M059J (cell line): ENCODE measurements around the gene RBM22. TPM values are rescaled to one million over a fixed set of nuclear protein-coding genes. Genes with fewer than 3 reads are reported as not detected.
"Not testable (repeated sequence)": the region's sequence is repeated elsewhere in the genome, so short reads cannot be mapped to it uniquely, and the experiment has no call there.

Experiments used
- DNase-seq: peaks from one replicate; pipeline ENCODE4 v3.0.0-alpha.2; 2012; ENCODE audit warnings: low read depth
- total RNA-seq: library from RNA; depleted of rRNA; stranded (reverse); fragments of >200 nt; shearing (Covaris generic); gene quantifications from 2 replicates; pipeline ENCODE4 v1.2.3, GENCODE V29; 2014; rRNA removed

RBM22 gene
- 38.8 and 39.3 TPM in 2 replicates for total RNA-seq

DNA sequence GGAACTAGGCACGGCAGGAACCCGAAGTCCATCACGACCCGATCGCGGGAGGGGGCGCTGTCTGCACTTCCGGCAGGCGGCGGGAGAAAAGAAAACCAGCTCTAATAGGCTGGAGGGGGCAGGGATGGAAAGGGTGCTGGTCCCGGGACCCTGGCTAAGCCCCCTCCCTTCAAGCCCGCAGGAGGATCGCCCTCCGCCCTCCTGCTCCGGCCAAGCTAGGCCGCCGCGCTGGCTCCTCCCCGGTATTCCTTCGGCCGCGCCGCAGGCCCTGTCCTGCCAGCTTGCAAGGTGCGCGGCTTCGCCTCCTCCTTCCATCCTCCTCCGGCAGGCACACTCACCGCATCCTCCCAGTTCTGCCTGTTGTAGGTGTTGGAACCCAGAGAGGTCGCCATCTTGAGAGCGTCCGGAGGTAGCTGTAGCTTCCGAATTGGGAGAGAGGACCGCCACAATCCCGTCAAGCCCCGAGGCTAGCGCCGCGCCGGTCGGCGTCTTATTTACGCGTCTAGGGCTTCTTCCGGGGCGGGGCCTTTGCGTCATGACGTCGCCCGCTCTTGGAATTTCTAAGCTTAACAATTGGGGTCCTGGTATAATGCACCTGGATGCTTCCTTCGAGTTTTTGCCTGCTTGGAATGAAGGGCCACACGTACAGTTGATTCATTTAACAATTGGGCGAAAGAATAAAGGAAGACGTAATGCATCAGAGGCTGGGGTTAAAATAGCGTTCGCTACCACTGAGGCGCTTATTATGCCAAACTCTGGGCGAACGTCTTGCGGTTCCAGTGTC, at the start of gene RBM22:
Gene RBM22 (minus strand): TSS at position 469 of the 784 bp plus-strand sequence. CDS start 77 bp downstream, at position 392.
- peak; percentile 91 for DNase-seq

DNA sequence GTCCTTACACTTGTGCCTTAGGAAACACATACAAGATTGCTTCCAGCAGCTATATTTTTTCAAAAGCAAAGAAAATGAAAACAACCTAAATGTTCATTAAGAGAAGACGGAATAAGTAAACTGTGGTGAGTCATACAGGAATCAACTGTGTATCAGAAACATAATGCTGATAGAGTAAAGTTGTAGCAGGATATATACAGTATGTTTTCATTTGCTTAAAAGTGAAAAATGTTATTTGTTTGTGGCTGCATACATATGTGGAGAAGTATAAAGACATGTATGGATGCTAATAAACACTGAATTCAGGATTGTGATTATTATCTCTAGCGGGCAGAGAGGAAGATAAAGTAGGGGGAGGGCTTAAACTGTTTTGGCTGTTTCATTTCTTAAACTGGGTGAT, 49.6 kb upstream of the RBM22 start:
- DNase-seq = no peak

DNA sequence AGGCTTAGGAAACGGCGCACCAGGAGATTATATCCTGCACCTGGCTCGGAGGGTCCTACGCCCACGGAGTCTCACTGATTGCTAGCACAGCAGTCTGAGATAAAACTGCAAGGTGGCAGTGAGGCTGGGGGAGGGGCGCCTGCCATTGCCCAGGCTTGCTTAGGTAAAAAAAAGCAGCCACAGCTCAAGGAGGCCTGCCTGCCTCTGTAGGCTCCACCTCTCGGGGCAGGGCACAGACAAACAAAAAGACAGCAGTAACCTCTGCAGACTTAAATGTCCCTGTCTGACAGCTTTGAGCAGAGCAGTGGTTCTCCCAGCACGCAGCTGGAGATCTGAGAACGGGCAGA, 42.3 kb upstream of the RBM22 start:
- DNase-seq = not testable (repeated sequence)

DNA sequence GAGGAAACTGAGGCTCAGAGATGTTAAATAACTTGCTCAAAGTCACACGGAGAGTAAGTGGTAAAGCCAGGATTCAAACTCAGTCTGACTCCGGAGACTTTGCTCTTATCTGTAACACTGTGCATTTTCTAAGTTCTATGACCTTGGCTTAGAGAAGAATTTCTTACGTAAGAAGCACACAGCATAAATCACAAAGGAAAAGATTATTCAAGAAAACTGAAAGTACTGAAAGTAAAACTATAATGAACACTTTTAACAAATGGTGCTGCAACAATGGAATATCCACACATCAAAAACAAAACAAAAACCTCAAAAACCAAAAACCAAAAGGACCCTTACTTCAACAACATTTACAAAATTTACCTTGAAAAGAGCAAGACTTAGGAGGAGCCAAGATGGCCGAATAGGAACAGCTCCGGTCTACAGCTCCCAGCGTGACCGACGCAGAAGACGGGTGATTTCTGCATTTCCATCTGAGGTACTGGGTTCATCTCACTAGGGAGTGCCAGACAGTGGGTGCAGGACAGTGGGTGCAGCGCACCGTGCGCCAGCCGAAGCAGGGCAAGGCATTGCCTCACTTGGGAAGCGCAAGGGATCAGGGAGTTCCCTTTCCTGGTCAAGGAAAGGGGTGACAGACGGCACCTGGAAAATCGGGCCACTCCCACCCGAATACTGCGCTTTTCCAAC, 41.7 kb upstream of the RBM22 start:
- not testable (repeated sequence) for DNase-seq

DNA sequence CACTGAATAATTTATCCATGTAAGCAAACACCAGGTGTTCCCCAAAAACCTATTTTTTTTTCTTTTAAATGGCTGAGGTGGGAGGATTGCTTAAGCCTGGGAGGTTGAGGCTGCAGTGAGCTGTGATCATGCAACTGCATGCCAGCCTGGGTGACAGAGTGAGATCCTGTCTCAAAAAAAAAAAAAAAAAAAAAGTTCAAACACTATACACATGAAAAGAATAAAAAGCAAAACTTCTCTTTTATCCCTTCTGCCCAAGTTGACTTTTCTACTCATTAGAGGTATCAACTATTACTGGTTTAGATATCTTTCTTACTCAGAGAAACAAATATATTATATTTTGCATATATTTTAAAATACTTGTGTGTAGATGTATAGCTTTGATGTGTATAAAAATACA, 40.1 kb upstream of the RBM22 start:
- DNase-seq = no peak

DNA sequence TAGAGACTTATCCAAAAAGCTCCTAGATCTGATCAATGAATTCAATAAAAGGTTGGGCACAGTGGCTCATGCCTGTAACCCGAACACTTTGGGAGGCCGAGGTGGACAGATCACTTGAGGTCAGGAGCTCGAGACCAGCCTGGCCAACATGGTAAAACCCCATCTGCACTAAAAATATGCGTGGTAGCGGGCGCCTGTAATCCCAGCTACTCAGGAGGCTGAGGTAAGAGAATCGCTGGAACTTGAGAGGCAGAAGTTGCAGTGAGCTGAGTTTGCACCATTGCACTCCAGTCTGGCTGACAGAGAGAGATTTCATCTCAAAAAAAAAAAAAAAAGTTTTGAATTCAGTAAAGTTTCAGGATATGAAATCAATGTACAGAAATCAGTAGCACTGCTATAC, 38.0 kb upstream of the RBM22 start:
- DNase-seq = no peak

DNA sequence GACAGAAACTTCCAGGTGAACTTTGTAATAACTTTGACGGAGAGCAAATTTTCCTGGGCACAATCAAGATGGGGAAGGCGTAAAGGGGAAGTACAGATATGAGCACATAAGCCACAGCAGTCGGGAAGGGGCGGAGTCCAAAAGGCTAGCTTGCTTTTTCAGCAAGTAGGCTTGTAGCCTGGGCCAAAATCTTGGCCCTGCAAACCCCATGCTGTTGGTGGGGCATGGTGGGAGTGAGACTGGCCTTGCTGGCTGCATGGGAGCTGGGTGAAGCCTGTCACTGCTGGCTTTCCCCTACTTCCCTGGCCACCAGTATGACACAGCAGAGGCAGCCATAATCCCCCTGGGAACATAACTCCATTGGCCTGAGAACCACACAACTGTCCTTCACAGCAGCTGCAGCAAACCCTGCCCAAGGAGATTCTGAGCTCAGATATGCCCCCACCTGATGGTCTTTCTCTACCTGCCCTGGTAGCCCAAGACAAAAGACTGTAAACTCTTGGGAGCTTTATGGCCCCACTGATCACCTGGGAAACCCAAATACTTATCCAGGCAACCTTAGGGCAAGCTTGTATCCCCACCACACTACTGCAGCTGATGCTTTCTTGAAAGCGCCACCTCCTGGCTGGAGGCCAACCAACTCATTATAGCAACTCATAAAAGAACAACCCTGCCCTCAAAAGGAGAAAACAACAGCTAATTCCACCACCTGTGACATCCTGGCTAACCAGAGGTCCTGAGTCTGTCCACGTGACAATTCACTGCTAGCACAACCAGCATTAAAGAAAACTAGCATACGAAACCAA, 33.9 kb upstream of the RBM22 start:
- no peak for DNase-seq

DNA sequence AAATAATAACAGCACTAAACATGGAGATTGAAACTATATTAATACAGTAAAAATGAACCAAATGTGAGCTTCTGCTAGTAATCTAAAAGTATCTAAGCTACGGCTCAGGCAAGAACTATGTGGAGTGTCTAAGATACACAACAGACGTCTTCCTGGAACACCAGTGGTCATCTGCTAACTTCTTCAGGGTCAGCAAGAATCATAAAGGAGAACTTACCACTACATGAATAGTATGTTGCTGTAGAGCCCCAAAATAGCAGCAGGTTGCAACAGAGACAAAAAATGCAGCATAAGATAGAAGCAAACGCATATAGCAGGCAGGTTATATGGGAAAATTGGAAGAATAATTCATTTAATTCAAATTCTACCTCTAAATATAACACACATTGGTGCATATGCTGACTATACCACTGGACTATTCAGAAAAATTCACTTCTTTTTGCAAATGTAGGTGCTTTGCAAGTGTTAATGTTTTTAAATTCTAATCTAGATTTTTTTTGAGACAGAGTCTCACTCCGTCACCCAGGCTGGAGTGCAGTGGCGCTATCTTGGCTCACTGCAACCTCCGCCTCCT, 30.9 kb upstream of the RBM22 start:
- DNase-seq = no peak

DNA sequence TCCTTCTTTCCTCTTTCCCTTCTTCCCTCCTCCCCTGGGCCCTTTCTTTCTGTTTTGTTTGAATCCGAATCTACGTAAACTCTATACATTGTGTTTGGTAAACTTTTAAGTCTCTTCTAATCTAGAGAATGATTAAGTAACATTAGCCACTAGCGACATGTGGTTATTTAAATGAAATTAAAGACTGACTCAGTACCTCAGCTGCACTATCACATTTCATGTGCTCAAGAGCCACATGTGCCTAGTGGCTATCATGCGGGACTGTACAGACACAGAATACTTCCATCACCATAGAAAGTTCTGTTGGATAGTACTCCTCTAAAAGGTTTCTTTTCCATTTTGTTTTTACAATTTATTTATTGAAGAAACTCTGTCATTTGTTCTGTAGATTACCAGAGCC, 29.0 kb upstream of the RBM22 start:
- DNase-seq = no peak

DNA sequence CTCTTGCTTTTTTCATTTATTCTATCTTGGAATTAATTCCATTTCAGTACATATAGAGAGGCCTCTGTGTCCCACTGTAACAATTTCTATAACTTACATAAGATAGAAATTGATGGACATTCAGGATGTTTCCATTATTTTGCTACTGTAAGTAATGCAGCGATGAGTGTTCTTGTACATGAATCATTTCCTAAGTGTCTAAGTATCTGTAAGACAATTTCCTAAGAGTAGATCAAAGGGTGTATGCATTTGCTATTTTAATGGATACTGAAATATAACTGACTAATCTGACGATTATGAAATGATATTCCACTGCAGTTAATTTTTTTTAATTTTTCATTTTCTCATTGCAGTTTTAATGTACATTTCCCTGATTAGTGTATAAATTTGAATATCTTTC, 23.0 kb upstream of the RBM22 start:
- DNase-seq = no peak

DNA sequence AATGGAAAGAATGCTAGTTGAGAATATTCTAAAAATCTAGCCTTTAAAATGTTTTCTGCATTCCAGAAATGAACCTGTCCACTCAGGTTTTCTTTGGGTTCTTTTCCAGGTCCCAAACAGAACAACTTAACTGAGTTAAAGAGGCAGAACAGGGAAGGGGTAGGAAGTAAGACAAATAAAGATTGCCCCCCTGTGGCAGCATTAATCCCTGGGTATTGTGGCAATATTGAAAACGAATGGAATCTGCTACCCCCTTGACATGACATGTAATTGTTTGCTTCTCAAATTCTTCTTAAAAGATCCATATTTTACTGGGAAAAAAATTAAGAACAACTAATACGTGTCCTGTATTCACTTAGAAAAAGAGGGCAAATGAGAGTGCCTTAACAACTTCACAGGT, 9.3 kb upstream of the RBM22 start:
- peak; percentile 11 for DNase-seq

DNA sequence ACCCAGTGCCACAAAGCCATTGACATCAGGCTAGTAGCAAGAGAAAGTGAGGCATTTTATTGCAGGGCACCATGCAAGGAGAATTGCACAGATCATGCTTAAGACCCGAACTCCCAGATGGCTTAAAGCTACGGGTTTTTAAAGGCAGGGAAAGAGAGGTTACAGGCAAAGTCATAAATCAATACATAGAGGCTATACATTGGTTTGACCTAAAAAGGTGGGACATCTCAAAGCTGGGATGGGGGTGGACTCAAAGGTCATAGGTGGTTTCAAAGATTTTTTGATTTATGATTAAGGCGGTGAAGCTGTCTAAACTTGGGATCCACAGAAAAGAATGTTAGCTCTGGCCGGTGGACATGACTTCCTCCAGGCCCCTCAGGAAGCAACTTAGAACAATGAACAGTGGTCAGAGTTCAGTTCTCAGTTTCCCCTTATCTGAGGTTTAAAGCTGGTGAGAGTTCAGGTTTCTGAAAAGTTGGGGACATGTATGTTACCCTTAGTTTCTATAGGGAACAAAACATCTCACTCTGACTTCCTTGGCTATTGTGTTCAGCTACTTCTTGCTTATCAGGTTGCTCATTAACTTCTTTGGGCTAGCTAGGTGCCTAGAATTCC, 6.0 kb upstream of the RBM22 start:
- DNase-seq = no peak

DNA sequence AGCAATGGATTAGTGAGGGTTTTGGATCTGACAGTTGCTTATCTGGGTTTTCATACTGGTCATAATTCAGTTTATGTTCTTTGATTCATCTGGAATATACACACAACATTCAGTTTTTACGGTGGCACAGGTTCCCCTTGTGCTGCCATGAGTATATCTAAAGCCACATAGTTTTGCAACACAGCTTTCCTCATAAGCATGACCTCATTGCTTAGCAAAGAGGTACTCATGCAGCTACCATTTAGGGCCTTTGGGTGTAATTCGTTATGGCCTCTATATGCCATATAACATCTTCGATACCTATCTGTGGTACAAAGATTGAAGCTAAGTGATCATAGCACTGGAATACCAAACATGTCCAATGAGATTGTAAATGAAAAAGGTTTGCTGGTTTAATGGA, 2.9 kb upstream of the RBM22 start:
- DNase-seq = no peak

DNA sequence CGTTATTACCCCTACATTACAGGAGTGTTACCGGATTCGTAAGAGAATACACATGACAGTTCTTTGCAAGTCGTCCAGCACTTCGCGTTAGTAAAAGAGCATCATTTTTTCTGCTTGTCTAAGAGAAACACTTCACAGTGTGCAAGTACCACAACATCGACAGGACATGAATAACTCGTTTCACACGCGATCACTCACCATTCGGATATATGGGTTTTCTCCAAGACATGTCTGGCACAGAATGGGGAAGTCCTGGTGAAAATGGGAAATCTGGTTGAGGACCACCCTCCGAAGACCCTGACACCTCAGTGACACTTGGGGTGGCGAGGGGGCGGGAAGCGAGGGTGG, 642 bp downstream of the RBM22 start:
- DNase-seq = no peak

DNA sequence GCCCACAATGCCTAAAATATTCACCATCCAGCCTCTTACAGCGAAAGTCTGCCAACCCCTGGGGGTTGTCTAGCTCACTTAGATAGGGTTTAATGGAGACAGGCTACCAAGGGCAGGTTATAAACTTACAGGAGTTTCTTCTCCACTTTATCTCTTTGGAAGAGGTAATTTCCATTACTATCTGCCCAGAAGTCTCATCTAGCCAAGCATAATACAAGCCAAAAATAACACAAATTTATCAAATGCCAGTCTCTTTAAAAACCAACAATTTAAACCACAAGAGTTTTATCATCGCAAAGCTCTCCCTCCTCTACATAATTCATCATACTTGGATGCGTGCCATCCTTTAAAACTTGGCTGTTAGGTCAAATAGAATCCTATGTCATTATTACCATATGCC, 6.2 kb downstream of the RBM22 start:
- DNase-seq = peak; percentile 86

DNA sequence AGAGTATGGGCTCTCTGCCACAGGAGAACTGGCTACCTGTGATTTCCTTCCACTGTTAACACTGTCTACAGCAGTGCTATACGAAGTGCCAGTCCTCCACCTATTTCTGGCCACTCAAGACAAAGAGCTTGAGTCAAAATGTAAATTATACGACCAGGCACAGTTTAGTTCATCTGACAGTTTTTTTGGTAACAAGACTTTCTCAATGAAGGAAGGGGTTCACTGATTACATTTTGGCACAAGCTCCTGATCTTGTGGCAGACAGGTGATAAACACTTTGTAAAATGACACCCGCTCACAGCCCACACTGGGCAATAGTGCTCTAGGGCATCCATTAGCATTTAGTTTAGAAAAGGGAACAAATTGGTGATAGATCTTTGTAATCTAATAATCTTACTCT, 8.6 kb downstream of the RBM22 start:
- no peak for DNase-seq

DNA sequence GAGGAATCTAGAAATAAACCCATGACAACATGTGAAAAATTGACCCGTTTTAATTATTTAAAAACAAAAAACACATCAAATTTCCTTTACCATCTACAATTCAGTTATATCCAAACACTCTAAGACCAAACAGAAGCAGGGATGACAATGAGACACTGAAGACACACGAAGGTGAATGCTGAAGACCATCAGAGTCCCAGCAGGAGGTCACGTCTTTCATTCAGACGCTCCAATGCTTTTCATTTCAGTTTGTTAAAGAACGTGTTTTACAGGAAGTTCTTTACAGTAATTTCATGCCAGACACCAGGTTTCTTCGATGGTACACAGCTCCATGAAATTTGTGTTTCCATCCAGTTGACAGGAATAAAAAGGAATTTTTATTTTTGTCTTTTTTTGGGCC, 10.1 kb downstream of the RBM22 start:
- no peak for DNase-seq

DNA sequence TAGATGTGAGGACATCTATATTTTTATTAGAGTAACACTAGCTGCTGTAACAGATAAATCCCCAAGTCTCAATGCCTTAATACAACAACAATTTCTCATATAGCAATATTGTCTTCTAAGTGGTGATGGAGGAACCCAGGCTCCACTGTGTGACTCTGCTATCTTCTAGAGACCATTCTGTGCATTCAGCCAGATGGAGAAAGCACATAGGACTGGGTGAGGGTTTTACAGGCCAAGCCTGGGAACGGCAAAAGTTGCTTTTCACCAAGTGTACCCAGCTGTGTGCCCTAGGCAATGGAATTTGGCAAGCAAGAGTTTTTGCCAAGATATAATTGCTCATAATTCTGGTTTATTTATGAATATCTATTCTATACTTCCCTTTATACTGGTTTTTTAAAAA, 11.7 kb downstream of the RBM22 start:
- DNase-seq = no peak

DNA sequence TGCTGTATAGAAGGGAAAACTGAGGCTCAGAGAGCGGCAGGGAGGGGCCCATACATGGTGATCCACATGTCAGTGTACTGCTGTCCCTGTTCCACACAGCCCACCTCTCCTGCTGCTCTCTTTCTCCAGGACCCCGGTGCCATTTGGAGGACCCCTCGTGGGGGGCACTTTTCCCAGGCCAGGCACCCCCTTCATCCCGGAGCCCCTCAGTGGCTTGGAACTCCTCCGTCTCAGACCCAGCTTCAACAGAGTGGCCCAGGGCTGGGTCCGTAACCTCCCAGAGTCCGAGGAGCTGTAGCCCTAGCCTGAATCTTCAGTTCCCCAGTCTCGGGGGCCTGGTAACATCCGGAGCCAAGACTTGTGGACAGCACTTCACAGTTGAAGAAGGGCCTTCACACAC, 24.3 kb downstream of the RBM22 start:
- DNase-seq = no peak

DNA sequence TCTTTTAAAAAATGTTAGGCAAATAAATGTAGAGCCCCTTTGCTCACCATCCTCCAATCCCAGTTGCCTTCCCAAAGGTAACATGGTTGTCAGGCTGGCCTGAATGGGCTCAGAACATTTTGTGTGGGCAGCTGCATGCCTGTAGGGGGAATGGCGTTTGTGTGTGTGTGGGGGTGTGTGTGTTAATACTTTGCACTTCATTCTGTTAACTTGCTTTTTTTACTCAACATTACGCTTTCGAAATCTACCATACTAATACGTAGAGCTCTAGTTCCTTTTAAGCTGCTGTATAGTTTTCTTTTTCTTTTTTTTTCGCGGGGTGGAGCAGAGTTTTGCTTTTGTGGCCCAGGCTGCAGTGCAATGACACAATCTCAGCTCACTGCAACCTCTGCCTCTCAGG, 25.8 kb downstream of the RBM22 start:
- no peak for DNase-seq

DNA sequence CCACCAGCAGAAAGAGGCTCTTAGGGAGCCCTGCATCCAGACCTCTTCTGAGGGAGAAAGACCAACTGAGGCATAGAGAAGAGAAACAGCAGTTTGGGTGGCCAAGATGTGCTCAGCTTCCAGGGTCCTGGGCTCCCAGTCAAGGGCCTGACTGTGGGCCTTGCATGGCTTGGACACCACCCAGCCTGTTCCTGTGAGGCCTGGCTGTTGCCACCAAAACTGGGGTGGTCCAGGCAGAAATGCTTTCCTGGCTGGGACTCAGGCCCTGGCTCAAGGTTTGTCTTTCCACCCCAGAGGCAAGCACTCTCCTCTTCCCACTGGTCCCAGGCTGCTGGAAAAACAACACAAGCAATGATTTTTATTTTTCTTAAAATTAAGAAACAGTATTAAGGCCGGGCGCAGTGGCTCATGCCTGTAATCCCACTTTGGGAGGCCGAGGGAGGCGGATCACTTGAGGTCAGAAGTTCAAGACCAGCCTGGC, 26.5 kb downstream of the RBM22 start:
- DNase-seq = no peak

DNA sequence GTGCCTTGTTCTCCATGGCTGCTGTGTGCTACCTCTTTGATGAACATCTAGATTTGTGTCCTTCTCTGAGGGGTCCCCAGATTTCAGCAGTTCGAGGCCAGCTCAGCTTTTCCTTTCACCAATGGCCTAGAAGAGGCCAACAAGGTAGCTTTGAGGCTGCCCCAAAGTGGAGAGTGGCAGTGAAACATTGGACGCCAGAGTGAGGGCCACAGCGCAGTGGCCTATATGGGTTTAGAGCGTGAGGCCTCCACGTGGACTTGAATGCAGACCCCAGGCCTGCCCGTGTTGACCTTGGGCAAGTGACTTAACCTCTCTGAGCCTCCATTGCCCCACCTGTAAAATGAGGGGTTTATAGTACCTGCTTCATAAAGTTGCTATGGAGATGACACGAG, 28.0 kb downstream of the RBM22 start:
- no peak for DNase-seq
